T47D (cell line): Measurements from ENCODE around the gene RHBG.

ENCODE experiments used
- DNase-seq, 2 experiments: peaks; one replicate each; pipeline versions ENCODE4 v3.0.0 to v3.0.0-alpha.2; 2011 to 2012; ENCODE audit warnings: low read depth in 1 of 2, low spot score in 1 of 2
- JUND ChIP-seq: IDR thresholded peaks from 2 replicates; pipeline ENCODE4 v1.6.1; 2012; ENCODE audit warnings: low read depth
- in situ Hi-C: cut with HindIII; loops from 2 replicates; pipeline ENCODE4 v1.10.0; 2016; ENCODE audit warnings: low sequenced_read_pairs, low pct_unique_long_range_greater_than_20kb

The RHBG gene

GRCh38 chr1:156394082-156394481 lies 25.1 kb downstream of the RHBG start:
- TF ChIP-seq JUND = no peak
- in situ Hi-C loops = no loop called here
- no peak for DNase-seq

DNA sequence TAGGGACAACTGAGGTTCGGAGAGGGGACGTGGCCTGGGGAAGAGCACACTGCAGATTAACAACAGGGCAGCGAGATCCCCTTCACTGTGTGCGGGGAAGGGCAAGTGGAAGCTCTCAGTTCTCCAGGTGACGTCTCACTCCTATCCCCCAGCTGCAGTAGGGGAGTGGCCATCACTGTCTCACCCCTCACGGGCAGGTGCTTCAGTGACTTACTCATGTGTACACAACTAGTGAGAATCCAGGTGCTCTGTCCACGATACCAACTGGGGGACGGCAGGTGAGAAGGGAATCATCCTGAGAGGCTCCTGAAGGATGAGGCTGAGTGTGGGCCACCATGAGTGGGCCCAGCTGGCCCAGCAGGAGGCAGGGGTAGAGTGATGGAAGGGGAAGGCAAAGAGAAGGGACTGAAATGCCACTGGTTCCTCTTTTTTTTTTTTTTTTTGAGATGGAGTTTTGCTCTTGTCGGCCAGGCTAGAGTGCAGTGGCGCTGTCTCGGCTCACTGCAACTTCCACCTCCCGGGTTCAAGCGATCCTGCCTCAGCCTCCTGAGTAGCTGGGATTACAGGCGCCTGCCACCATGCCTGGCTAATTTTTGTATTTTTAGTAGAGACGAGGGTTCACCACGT lies 25.9 kb downstream of the RHBG start:
- DNase-seq = no peak
- TF ChIP-seq JUND = no peak
- in situ Hi-C loops = no loop called here

GRCh38 chr1:156399355-156400125 lies 30.5 kb downstream of the RHBG start:
- in situ Hi-C loops = no loop called here
- no peak for DNase-seq
- no peak for TF ChIP-seq JUND

GRCh38 chr1:156400191-156400935 lies 31.4 kb downstream of the RHBG start:
- no peak for TF ChIP-seq JUND
- DNase-seq = no peak
- in situ Hi-C loops = no loop called here

- no peak for TF ChIP-seq JUND
- in situ Hi-C loops = no loop called here
- no peak for DNase-seq
Measured at GRCh38 chr1:156401041-156401574, 32.1 kb downstream of the RHBG start.

GRCh38 chr1:156401681-156402081 lies 32.7 kb downstream of the RHBG start:
- in situ Hi-C loops = no loop called here
- TF ChIP-seq JUND = no peak
- no peak for DNase-seq

GRCh38 chr1:156402331-156403020 lies 33.5 kb downstream of the RHBG start:
- no peak for TF ChIP-seq JUND
- in situ Hi-C loops = no loop called here
- no peak for DNase-seq

- no peak for TF ChIP-seq JUND
- in situ Hi-C loops = no loop called here
- no peak for DNase-seq
Measured at GRCh38 chr1:156405670-156406069, 36.7 kb downstream of the RHBG start.

GRCh38 chr1:156406251-156406650 lies 37.2 kb downstream of the RHBG start:
- no peak for DNase-seq
- no peak for TF ChIP-seq JUND
- in situ Hi-C loops = no loop called here

DNA sequence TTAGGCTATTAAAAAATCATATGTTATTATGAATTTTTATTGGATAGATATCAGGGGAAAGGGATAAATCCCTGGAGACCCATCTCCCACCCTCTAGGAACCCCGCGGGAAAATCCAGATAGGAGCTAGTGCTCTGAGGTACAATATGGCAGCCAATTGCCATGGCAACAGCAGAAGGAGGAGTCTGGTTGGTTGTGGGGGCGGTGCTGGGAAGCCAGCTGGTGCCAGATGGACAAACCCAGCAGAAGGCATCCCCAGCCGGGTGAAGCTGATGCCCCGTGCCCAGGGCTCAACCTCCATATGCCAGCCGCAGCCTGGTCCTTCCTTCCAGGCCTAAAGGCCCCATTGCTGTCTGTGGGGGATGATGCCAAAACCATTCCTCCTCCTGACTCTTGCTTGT lies 38.3 kb downstream of the RHBG start:
- in situ Hi-C loops = no loop called here
- DNase-seq = no peak
- no peak for TF ChIP-seq JUND

DNA sequence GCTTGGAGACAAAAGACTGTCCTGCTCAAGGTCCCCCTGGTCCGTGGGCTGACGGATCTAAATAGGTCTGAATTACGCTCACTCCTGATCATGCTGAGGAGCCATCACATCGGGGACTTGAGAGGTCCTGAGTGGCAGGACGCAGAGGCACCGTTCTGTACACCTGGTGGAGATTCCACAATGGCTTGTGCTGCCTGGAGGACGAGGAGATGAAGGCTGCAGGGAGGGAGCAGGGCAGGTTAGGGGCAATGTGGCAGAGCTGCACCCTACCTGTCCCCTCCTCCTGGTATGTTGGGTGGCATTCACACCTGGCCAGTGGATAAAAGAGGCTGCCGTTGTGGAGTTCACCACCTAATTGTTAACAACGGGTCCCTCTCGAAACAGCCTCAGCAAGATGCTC lies 38.7 kb downstream of the RHBG start:
- no peak for TF ChIP-seq JUND
- in situ Hi-C loops = no loop called here
- DNase-seq = no peak

- TF ChIP-seq JUND = no peak
- in situ Hi-C loops = no loop called here
- DNase-seq = no peak
Measured at GRCh38 chr1:156409439-156409838, 40.4 kb downstream of the RHBG start.

DNA sequence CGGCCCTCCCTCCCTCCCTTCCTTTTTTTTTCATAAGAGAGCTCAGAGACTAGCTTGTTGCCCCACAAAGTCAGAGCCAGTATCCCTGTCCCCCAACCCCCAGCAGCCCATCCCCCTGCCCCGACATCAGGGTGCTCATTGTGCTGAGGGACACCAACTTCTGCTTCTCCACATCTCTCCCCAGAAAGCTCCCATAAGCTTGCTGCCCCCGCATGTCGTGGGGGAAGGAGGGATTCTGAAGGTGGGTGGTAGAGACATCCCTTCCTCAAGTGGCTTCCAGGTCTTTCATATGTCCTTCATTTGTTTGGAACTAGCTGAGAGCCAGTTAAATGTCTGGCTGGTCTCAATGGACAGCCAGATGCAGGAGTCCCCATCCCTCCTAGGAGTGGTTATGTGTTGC lies 41.2 kb downstream of the RHBG start:
- TF ChIP-seq JUND = no peak
- in situ Hi-C loops = no loop called here
- no peak for DNase-seq
